ENCODE data around the gene DRC1. TPM values are rescaled to one million over a fixed set of nuclear protein-coding genes. Genes with fewer than 3 reads are reported as not detected.

The DRC1 gene
- polyA plus RNA-seq, 4 donors: 0.09 to 0.18 TPM; not detected in 2

GRCh38 chr2:26453421-26454329 is 52.0 kb downstream of the DRC1 start:
- H3K9me3 ChIP-seq (ENCODE audit: control insufficient read depth in 2 of 2, insufficient read depth in 1 of 2, low read depth in 1 of 2, low read length in 1 of 2): no peaks in the 10 kb centered on the region
- H3K36me3 ChIP-seq (ENCODE audit: control insufficient read depth in 3 of 3, insufficient read depth in 2 of 3, low read depth in 1 of 3, low read length in 3 of 3): peaks cover 0 to 7% (median 0%) of the 10 kb centered on the region in 3 donors
- H3K27ac ChIP-seq (ENCODE audit: low read depth in 1 of 3, low read length in 2 of 3): no peak overlapping the region
- no peak overlapping the region for H3K4me3 ChIP-seq (ENCODE audit: low read depth in 1 of 3, low read length in 3 of 3)
- 84 to 89% (median 84%) methylated on average over 11 of the region's 11 CpGs for WGBS, 3 donors
- no peak for FAIRE-seq
- H3K4me1 ChIP-seq (ENCODE audit: control insufficient read depth in 3 of 3, insufficient read depth in 2 of 3, low read depth in 1 of 3, low read length in 2 of 3): peaks cover 0 to 42% (median 11%) of the 10 kb centered on the region in 3 donors
- no peak for DNase-seq
- no peaks in the 10 kb centered on the region for H3K27me3 ChIP-seq (ENCODE audit: control insufficient read depth in 3 of 3, insufficient read depth in 3 of 3, low read length in 3 of 3)

GRCh38 chr2:26454561-26455001 is 52.9 kb downstream of the DRC1 start:
- Histone ChIP-seq H3K27ac (ENCODE audit: low read depth in 1 of 3, low read length in 2 of 3) (peak overlapping the region in 2 of 3 donors; percentile 68 to 95), H3K4me1 (ENCODE audit: control insufficient read depth in 3 of 3, insufficient read depth in 2 of 3, low read depth in 1 of 3, low read length in 2 of 3) (peaks cover 0 to 44% (median 11%) of the 10 kb centered on the region in 3 donors), H3K36me3 (ENCODE audit: control insufficient read depth in 3 of 3, insufficient read depth in 2 of 3, low read depth in 1 of 3, low read length in 3 of 3) (peaks cover 0 to 7% (median 0%) of the 10 kb centered on the region in 3 donors), H3K4me3 (ENCODE audit: low read depth in 1 of 3, low read length in 3 of 3) (no peak overlapping the region), H3K27me3 (ENCODE audit: control insufficient read depth in 3 of 3, insufficient read depth in 3 of 3, low read length in 3 of 3) (no peaks in the 10 kb centered on the region), H3K9me3 (ENCODE audit: control insufficient read depth in 2 of 2, insufficient read depth in 1 of 2, low read depth in 1 of 2, low read length in 1 of 2) (no peaks in the 10 kb centered on the region)
- FAIRE-seq: no peak
- no peak for DNase-seq
- WGBS, 3 donors: 83 to 94% (median 91%) methylated on average over 10 of the region's 10 CpGs

GRCh38 chr2:26455037-26455669 is 53.4 kb downstream of the DRC1 start:
- DNase-seq (no peak), FAIRE-seq (no peak)
- H3K4me3 ChIP-seq (ENCODE audit: low read depth in 1 of 3, low read length in 3 of 3): no peak overlapping the region
- peak overlapping the region; percentile 43 to 95 (median 68) for H3K27ac ChIP-seq (ENCODE audit: low read depth in 1 of 3, low read length in 2 of 3)
- no peaks in the 10 kb centered on the region for H3K9me3 ChIP-seq (ENCODE audit: control insufficient read depth in 2 of 2, insufficient read depth in 1 of 2, low read depth in 1 of 2, low read length in 1 of 2)
- peaks cover 0 to 7% (median 0%) of the 10 kb centered on the region in 3 donors for H3K36me3 ChIP-seq (ENCODE audit: control insufficient read depth in 3 of 3, insufficient read depth in 2 of 3, low read depth in 1 of 3, low read length in 3 of 3)
- WGBS, 3 donors: 62 to 76% (median 71%) methylated on average over 11 of the region's 11 CpGs
- H3K27me3 ChIP-seq (ENCODE audit: control insufficient read depth in 3 of 3, insufficient read depth in 3 of 3, low read length in 3 of 3): no peaks in the 10 kb centered on the region
- peaks cover 0 to 44% (median 11%) of the 10 kb centered on the region in 3 donors for H3K4me1 ChIP-seq (ENCODE audit: control insufficient read depth in 3 of 3, insufficient read depth in 2 of 3, low read depth in 1 of 3, low read length in 2 of 3)

- DNase-seq (peak; percentile 79 to 82), FAIRE-seq (no peak)
- WGBS, 3 donors: 46 to 56% (median 49%) methylated on average over 17 to 18 of the region's 18 CpGs
- peak overlapping the region; percentile 43 to 95 (median 68) for H3K27ac ChIP-seq (ENCODE audit: low read depth in 1 of 3, low read length in 2 of 3)
- no peaks in the 10 kb centered on the region for H3K9me3 ChIP-seq (ENCODE audit: control insufficient read depth in 2 of 2, insufficient read depth in 1 of 2, low read depth in 1 of 2, low read length in 1 of 2)
- no peaks in the 10 kb centered on the region for H3K27me3 ChIP-seq (ENCODE audit: control insufficient read depth in 3 of 3, insufficient read depth in 3 of 3, low read length in 3 of 3)
- H3K36me3 ChIP-seq (ENCODE audit: control insufficient read depth in 3 of 3, insufficient read depth in 2 of 3, low read depth in 1 of 3, low read length in 3 of 3): peaks cover 0 to 7% (median 0%) of the 10 kb centered on the region in 3 donors
- no peak overlapping the region for H3K4me3 ChIP-seq (ENCODE audit: low read depth in 1 of 3, low read length in 3 of 3)
- peaks cover 0 to 44% (median 11%) of the 10 kb centered on the region in 3 donors for H3K4me1 ChIP-seq (ENCODE audit: control insufficient read depth in 3 of 3, insufficient read depth in 2 of 3, low read depth in 1 of 3, low read length in 2 of 3)
These were observed 54.1 kb downstream of the DRC1 start for GRCh38 chr2:26455670-26456439.

- peaks cover 0 to 9% (median 0%) of the 10 kb centered on the region in 3 donors for H3K36me3 ChIP-seq (ENCODE audit: control insufficient read depth in 3 of 3, insufficient read depth in 2 of 3, low read depth in 1 of 3, low read length in 3 of 3)
- WGBS, 3 donors: 45 to 79% (median 56%) methylated on average over 10 of the region's 10 CpGs
- DNase-seq (peak; percentile 92 to 94), FAIRE-seq (no peak)
- no peak overlapping the region for H3K4me3 ChIP-seq (ENCODE audit: low read depth in 1 of 3, low read length in 3 of 3)
- H3K27me3 ChIP-seq (ENCODE audit: control insufficient read depth in 3 of 3, insufficient read depth in 3 of 3, low read length in 3 of 3): no peaks in the 10 kb centered on the region
- peaks cover 0 to 44% (median 11%) of the 10 kb centered on the region in 3 donors for H3K4me1 ChIP-seq (ENCODE audit: control insufficient read depth in 3 of 3, insufficient read depth in 2 of 3, low read depth in 1 of 3, low read length in 2 of 3)
- no peaks in the 10 kb centered on the region for H3K9me3 ChIP-seq (ENCODE audit: control insufficient read depth in 2 of 2, insufficient read depth in 1 of 2, low read depth in 1 of 2, low read length in 1 of 2)
- H3K27ac ChIP-seq (ENCODE audit: low read depth in 1 of 3, low read length in 2 of 3): peak overlapping the region; percentile 7 to 95 (median 68)
These were observed 54.9 kb downstream of the DRC1 start for GRCh38 chr2:26456440-26457250.

GRCh38 chr2:26457251-26457666 is 55.5 kb downstream of the DRC1 start:
- FAIRE-seq (no peak), DNase-seq (peak in 1 of 2 donors; percentile 33)
- no peak overlapping the region for H3K4me3 ChIP-seq (ENCODE audit: low read depth in 1 of 3, low read length in 3 of 3)
- no peaks in the 10 kb centered on the region for H3K9me3 ChIP-seq (ENCODE audit: control insufficient read depth in 2 of 2, insufficient read depth in 1 of 2, low read depth in 1 of 2, low read length in 1 of 2)
- WGBS, 3 donors: 62 to 71% (median 69%) methylated on average over 11 of the region's 11 CpGs
- peaks cover 0 to 9% (median 0%) of the 10 kb centered on the region in 3 donors for H3K36me3 ChIP-seq (ENCODE audit: control insufficient read depth in 3 of 3, insufficient read depth in 2 of 3, low read depth in 1 of 3, low read length in 3 of 3)
- peak overlapping the region in 2 of 3 donors; percentile 68 to 95 for H3K27ac ChIP-seq (ENCODE audit: low read depth in 1 of 3, low read length in 2 of 3)
- H3K27me3 ChIP-seq (ENCODE audit: control insufficient read depth in 3 of 3, insufficient read depth in 3 of 3, low read length in 3 of 3): no peaks in the 10 kb centered on the region
- peaks cover 0 to 44% (median 11%) of the 10 kb centered on the region in 3 donors for H3K4me1 ChIP-seq (ENCODE audit: control insufficient read depth in 3 of 3, insufficient read depth in 2 of 3, low read depth in 1 of 3, low read length in 2 of 3)

GRCh38 chr2:26457695-26458364 is 56.1 kb downstream of the DRC1 start:
- peaks cover 0 to 9% (median 0%) of the 10 kb centered on the region in 3 donors for H3K36me3 ChIP-seq (ENCODE audit: control insufficient read depth in 3 of 3, insufficient read depth in 2 of 3, low read depth in 1 of 3, low read length in 3 of 3)
- H3K9me3 ChIP-seq (ENCODE audit: control insufficient read depth in 2 of 2, insufficient read depth in 1 of 2, low read depth in 1 of 2, low read length in 1 of 2): no peaks in the 10 kb centered on the region
- H3K27ac ChIP-seq (ENCODE audit: low read depth in 1 of 3, low read length in 2 of 3): peak overlapping the region in 1 of 3 donors; percentile 95
- no peak overlapping the region for H3K4me3 ChIP-seq (ENCODE audit: low read depth in 1 of 3, low read length in 3 of 3)
- no peak for FAIRE-seq
- peaks cover 0 to 44% (median 11%) of the 10 kb centered on the region in 3 donors for H3K4me1 ChIP-seq (ENCODE audit: control insufficient read depth in 3 of 3, insufficient read depth in 2 of 3, low read depth in 1 of 3, low read length in 2 of 3)
- DNase-seq: peak in 1 of 2 donors; percentile 37
- H3K27me3 ChIP-seq (ENCODE audit: control insufficient read depth in 3 of 3, insufficient read depth in 3 of 3, low read length in 3 of 3): no peaks in the 10 kb centered on the region
- 90 to 94% (median 91%) methylated on average over 19 of the region's 19 CpGs for WGBS, 3 donors

Measured in small intestine (tissue), 7 donors.